Upper lobe of left lung (tissue), 4 donors: Measurements from ENCODE around the gene ABLIM2.

ENCODE experiments used
- EP300 ChIP-seq, 4 donors: sonication (generic); formaldehyde crosslinking; IDR thresholded peaks; one replicate each; pipeline ENCODE4 v1.5.1; 2017; ENCODE audit warnings: antibody characterized with exemption in 4 of 4, control low read depth in 2 of 4
- POLR2A ChIP-seq, 4 donors: fragments of 450-650 bp; IDR thresholded peaks; one replicate each; pipeline ENCODE4 v1.5.1; 2016 to 2017; ENCODE audit warnings: antibody characterized with exemption in 4 of 4, mild to moderate bottlenecking in 2 of 4
- TF ChIP-seq, protein P1 (sequence below), 6 experiments: fragments of 450-650 bp in 4 of 6; fragments of 200-600 bp in 2 of 6; sonication (generic) in 2 of 6; IDR thresholded peaks; one replicate each; pipeline ENCODE4 v1.5.1; 2016 to 2019; ENCODE audit warnings: antibody characterized with exemption in 6 of 6

DNA sequence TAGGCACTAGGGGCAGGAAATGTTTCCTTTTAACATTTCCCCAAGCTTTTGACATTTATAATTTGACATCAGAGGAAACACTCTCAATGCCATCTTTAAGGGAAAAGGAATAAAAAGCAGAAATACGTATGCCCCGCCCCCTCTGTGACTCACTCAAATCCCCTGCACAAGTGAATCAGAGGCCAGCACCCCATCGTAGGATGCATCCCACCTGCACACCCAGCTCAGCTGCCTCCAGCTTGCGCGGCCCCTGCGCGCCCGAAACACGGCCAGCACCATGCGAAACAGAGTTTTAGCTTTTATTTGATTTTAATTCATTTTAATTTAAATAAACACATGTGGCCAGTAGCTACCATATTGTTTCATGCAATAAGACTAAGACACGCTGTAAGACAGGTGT lies 29.5 kb downstream of the ABLIM2 start:
- TF ChIP-seq, protein P1, sequence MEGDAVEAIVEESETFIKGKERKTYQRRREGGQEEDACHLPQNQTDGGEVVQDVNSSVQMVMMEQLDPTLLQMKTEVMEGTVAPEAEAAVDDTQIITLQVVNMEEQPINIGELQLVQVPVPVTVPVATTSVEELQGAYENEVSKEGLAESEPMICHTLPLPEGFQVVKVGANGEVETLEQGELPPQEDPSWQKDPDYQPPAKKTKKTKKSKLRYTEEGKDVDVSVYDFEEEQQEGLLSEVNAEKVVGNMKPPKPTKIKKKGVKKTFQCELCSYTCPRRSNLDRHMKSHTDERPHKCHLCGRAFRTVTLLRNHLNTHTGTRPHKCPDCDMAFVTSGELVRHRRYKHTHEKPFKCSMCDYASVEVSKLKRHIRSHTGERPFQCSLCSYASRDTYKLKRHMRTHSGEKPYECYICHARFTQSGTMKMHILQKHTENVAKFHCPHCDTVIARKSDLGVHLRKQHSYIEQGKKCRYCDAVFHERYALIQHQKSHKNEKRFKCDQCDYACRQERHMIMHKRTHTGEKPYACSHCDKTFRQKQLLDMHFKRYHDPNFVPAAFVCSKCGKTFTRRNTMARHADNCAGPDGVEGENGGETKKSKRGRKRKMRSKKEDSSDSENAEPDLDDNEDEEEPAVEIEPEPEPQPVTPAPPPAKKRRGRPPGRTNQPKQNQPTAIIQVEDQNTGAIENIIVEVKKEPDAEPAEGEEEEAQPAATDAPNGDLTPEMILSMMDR (IDR thresholded peaks at IDR 0.05): no peak
- no peak for TF ChIP-seq POLR2A (IDR thresholded peaks at IDR 0.05)
- no peak for TF ChIP-seq EP300 (IDR thresholded peaks at IDR 0.05)
